Peyer's patch (tissue), 4 donors: ENCODE results near the gene WDR75. TPM values are rescaled to one million over a fixed set of nuclear protein-coding genes. Genes with fewer than 3 reads are reported as not detected.

Experiments
- DNase-seq, 3 donors: peaks; one replicate each; pipeline ENCODE4 v3.0.0-alpha.2; 2017 to 2019
- H3K27ac ChIP-seq, 4 donors: fragments of 200-600 bp; sonication (generic); one replicate each; pipeline ENCODE4 v1.5.1; 2016 to 2019
- H3K27me3 ChIP-seq, 2 donors: fragments of 200-600 bp; sonication (generic); one replicate each; pipeline ENCODE4 v1.5.1; 2019
- H3K36me3 ChIP-seq, 3 donors: fragments of 200-600 bp; sonication (generic); one replicate each; pipeline ENCODE4 v1.5.1; 2016 to 2019
- H3K4me1 ChIP-seq, 4 donors: fragments of 200-600 bp; sonication (generic); one replicate each; pipeline ENCODE4 v1.5.1; 2016 to 2019
- H3K4me3 ChIP-seq, 4 donors: fragments of 200-600 bp; sonication (generic); 1 replicate in 3 of 4; 2 replicates in 1 of 4; pipeline ENCODE4 v1.5.1; 2016 to 2019; ENCODE audit warnings: mild to moderate bottlenecking in 1 of 4
- H3K9me3 ChIP-seq, 4 donors: fragments of 200-600 bp; sonication (generic); one replicate each; pipeline ENCODE4 v1.5.1; 2016 to 2019; ENCODE audit warnings: mild to moderate bottlenecking in 1 of 4
- CTCF ChIP-seq, 6 experiments: fragments of 450-650 bp in 4 of 6; fragments of 200-600 bp in 2 of 6; sonication (generic) in 1 of 6; IDR thresholded peaks; one replicate each; pipeline ENCODE4 v1.5.1; 2017 to 2019; ENCODE audit warnings: antibody characterized with exemption in 6 of 6, mild to moderate bottlenecking in 3 of 6, moderate library complexity in 1 of 6
- POLR2A ChIP-seq, 2 donors: fragments of 450-650 bp; IDR thresholded peaks; one replicate each; pipeline ENCODE4 v1.5.1; 2017; ENCODE audit warnings: antibody characterized with exemption in 2 of 2, mild to moderate bottlenecking in 2 of 2, moderate library complexity in 2 of 2
- total RNA-seq, 4 donors: library from RNA; depleted of rRNA; stranded (reverse); fragments of >200 nt; gene quantifications; one replicate each; pipeline ENCODE4 v1.1.0, GENCODE V29; 2016

WDR75 gene
- total RNA-seq, 4 donors from 2014 or later: 21.5 to 45.4 (median 32.3) TPM

- Histone ChIP-seq H3K27ac (no peak overlapping the region), H3K9me3 (no peaks in the 10 kb centered on the region), H3K4me3 (no peak overlapping the region), H3K27me3 (no peaks in the 10 kb centered on the region), H3K4me1 (no peaks in the 10 kb centered on the region), H3K36me3 (no peaks in the 10 kb centered on the region)
- no peak for DNase-seq
- TF ChIP-seq POLR2A (IDR thresholded peaks at IDR 0.05) (no peak), CTCF (IDR thresholded peaks at IDR 0.05) (no peak)
Observed at GRCh38 chr2:189512879-189513278, 71.6 kb downstream of the WDR75 start.

- no peaks in the 10 kb centered on the region for H3K4me1 ChIP-seq
- H3K27me3 ChIP-seq: no peaks in the 10 kb centered on the region
- TF ChIP-seq CTCF (IDR thresholded peaks at IDR 0.05) (no peak), POLR2A (IDR thresholded peaks at IDR 0.05) (no peak)
- H3K36me3 ChIP-seq: no peaks in the 10 kb centered on the region
- DNase-seq: no peak
- H3K27ac ChIP-seq: no peak overlapping the region
- H3K4me3 ChIP-seq: no peak overlapping the region
- no peaks in the 10 kb centered on the region for H3K9me3 ChIP-seq
Observed at GRCh38 chr2:189514104-189514503, 72.8 kb downstream of the WDR75 start.

GRCh38 chr2:189515264-189515663 lies 74.0 kb downstream of the WDR75 start:
- TF ChIP-seq CTCF (IDR thresholded peaks at IDR 0.05) (no peak), POLR2A (IDR thresholded peaks at IDR 0.05) (no peak)

GRCh38 chr2:189516546-189516945 lies 75.3 kb downstream of the WDR75 start:
- no peak overlapping the region for H3K4me3 ChIP-seq
- DNase-seq: no peak
- no peak overlapping the region for H3K27ac ChIP-seq
- no peaks in the 10 kb centered on the region for H3K27me3 ChIP-seq
- H3K9me3 ChIP-seq: no peaks in the 10 kb centered on the region
- H3K4me1 ChIP-seq: peaks cover 0 to 4% (median 0%) of the 10 kb centered on the region in 4 donors
- no peak for TF ChIP-seq POLR2A (IDR thresholded peaks at IDR 0.05)
- no peak for TF ChIP-seq CTCF (IDR thresholded peaks at IDR 0.05)
- H3K36me3 ChIP-seq: no peaks in the 10 kb centered on the region

More at GRCh38 chr2:189515264-189515663, 74.0 kb downstream of the WDR75 start:
- DNase-seq: no peak
- no peak overlapping the region for H3K27ac ChIP-seq
- H3K9me3 ChIP-seq: no peaks in the 10 kb centered on the region
- H3K4me3 ChIP-seq: no peak overlapping the region
- no peaks in the 10 kb centered on the region for H3K4me1 ChIP-seq
- no peaks in the 10 kb centered on the region for H3K27me3 ChIP-seq
- H3K36me3 ChIP-seq: no peaks in the 10 kb centered on the region

GRCh38 chr2:189517847-189518535 lies 76.7 kb downstream of the WDR75 start:
- Histone ChIP-seq H3K27ac (no peak overlapping the region), H3K4me1 (peaks cover 0 to 17% (median 2%) of the 10 kb centered on the region in 4 donors), H3K36me3 (no peaks in the 10 kb centered on the region), H3K9me3 (no peaks in the 10 kb centered on the region), H3K27me3 (no peaks in the 10 kb centered on the region), H3K4me3 (no peak overlapping the region)
- no peak for DNase-seq
- TF ChIP-seq POLR2A (IDR thresholded peaks at IDR 0.05): no peak
- no peak for TF ChIP-seq CTCF (IDR thresholded peaks at IDR 0.05)
